CD4-positive, alpha-beta T cell treated with Interleukin-21 for 1 hour (primary cell): ENCODE data around the gene ELFN2.

Source experiments
- DNase-seq: peaks from one replicate; pipeline ENCODE4 v3.0.0-alpha.2; 2020

Gene ELFN2

GRCh38 chr22:37353839-37354238 is 73.4 kb downstream of the ELFN2 start:
- no peak for DNase-seq

- DNase-seq = no peak
These were observed 74.8 kb downstream of the ELFN2 start for GRCh38 chr22:37352481-37352880.

- DNase-seq = no peak
These were observed 76.0 kb downstream of the ELFN2 start for GRCh38 chr22:37351232-37351631.

- no peak for DNase-seq
These were observed 78.0 kb downstream of the ELFN2 start for GRCh38 chr22:37349043-37349814.

GRCh38 chr22:37346505-37346895 is 80.8 kb downstream of the ELFN2 start:
- no peak for DNase-seq

GRCh38 chr22:37345863-37346504 is 81.3 kb downstream of the ELFN2 start:
- no peak for DNase-seq

- DNase-seq = no peak
These were observed 82.4 kb downstream of the ELFN2 start for GRCh38 chr22:37344735-37345449.

GRCh38 chr22:37343863-37344734 is 83.2 kb downstream of the ELFN2 start:
- no peak for DNase-seq

GRCh38 chr22:37343348-37343747 is 83.9 kb downstream of the ELFN2 start:
- DNase-seq = no peak

- DNase-seq = no peak
These were observed 85.2 kb downstream of the ELFN2 start for GRCh38 chr22:37342065-37342464.

GRCh38 chr22:37340331-37341262 is 86.7 kb downstream of the ELFN2 start:
- DNase-seq = no peak

GRCh38 chr22:37338539-37339246 is 88.6 kb downstream of the ELFN2 start:
- DNase-seq = no peak

GRCh38 chr22:37337204-37337943 is 89.9 kb downstream of the ELFN2 start:
- DNase-seq = no peak

GRCh38 chr22:37336579-37336978 is 90.7 kb downstream of the ELFN2 start:
- DNase-seq = no peak

- no peak for DNase-seq
These were observed 91.5 kb downstream of the ELFN2 start for GRCh38 chr22:37335806-37336199.

- no peak for DNase-seq
These were observed 92.1 kb downstream of the ELFN2 start for GRCh38 chr22:37334859-37335805.

- DNase-seq = no peak
These were observed 92.8 kb downstream of the ELFN2 start for GRCh38 chr22:37334461-37334858.

GRCh38 chr22:37333724-37334460 is 93.4 kb downstream of the ELFN2 start:
- DNase-seq = no peak
